ENCODE measurements around the gene GRM7.

GRM7 gene

GRCh38 chr3:6860954-6861624 is at the start of gene GRM7:
TSS of gene GRM7 (plus strand) at chr3:6861115.
- no peak for DNase-seq

DNA sequence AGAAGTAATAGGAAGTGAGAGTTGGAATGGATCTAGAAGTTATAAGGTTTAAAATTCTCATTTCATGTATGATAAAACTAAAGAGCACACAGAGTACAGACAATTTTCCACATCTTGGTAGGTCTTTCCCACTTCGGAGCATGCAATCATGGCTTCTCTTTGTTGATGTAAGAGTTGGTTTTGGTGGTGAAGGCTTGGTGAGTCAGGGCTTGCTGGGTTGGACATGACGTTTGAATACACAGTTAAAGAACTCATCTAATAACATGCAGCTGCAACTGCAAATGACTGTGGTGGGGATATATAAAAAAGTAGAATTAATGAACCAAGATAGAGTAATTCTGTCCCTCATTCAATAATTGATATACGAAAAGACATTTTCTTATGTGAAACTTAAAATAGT is 39.5 kb upstream of the GRM7 start:
- no peak for DNase-seq

DNA sequence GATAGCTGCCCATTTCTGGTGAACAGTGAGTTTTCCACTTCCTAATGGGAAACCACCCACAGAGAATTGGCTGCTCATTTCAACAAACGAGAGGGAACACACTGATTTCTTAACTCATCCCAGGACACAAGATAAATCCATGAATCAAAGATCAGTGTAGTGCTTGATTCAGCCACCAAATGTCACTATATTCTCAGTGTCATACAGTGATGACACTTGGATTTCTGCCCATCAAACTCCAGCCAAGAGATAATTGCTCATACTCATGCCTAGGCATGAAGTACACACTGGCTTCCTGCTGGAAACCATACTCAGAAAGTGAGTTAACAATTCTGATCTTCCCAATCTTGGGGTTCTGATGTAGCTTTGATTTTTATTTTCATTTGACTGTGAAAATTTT is 35.4 kb upstream of the GRM7 start:
- no peak for DNase-seq

DNA sequence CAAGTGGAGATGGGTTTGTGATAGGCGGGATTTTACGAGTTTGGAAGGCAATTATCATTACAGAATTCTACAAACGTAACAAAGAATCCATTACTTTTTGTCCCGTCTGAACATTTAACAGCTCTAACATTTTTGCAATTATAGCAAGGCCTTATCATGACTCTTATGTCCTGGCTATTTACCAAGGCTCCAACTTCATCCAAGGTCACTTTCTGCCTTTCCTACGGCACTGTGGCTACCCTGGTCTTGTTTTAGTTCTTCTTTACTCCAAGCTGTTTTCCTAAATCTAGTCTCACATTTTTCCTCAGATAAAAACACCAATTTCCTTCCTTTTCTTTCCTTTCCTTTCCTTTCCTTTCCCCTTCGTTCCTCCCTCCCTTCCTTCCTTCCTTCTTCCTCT is 33.5 kb upstream of the GRM7 start:
- no peak for DNase-seq

DNA sequence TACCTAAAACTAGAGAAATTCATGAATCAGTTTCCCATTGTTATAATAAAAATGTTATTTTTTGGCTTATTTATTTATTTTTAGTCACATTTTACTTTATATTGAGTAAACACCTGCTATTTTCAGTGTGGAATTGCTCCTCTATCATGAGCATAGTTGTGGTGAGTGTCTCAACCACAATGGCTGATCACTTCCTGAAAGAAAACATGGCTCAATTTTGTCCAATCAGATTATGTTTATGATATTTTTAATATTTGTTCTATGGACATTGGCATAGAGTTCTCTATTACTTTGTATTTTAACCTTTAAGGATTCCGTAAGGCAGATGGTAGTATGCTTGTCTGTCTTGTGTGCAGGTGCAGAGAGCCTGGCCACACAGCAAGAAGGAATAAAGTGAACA is 16.2 kb upstream of the GRM7 start:
- DNase-seq = no peak

DNA sequence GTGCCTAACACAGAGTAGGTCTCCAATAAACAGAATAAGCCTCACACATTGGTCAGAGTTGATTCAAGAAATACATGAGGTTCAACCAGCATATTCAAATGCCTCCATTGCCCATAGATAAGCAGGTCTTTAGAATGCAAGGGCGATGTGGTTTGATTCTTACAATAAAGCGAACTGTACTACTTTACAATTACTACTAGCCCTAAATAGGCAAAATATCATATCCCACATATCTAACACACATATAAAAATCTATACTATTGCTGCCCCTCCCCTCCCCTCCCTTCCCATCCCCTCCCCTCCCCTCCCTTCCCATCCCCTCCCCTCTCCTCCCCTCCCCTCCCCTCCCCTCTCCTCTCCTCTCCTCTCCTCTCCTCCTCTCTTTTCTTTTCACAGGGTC is 6.7 kb upstream of the GRM7 start:
- DNase-seq = no peak

- DNase-seq = no peak
Observed at GRCh38 chr3:6857510-6857909, 3.4 kb upstream of the GRM7 start.

GRCh38 chr3:6860149-6860953 is 564 bp upstream of the GRM7 start:
- DNase-seq = no peak

DNA sequence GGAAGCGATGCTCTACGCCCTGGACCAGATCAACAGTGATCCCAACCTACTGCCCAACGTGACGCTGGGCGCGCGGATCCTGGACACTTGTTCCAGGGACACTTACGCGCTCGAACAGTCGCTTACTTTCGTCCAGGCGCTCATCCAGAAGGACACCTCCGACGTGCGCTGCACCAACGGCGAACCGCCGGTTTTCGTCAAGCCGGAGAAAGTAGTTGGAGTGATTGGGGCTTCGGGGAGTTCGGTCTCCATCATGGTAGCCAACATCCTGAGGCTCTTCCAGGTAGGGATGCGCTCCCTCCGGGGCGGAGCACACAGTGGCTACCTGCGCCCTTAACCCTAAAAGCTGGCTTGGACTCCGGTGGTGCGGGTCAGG is 698 bp downstream of the GRM7 start:
- DNase-seq = no peak

GRCh38 chr3:6862041-6862879 is 1.3 kb downstream of the GRM7 start:
- DNase-seq = no peak

DNA sequence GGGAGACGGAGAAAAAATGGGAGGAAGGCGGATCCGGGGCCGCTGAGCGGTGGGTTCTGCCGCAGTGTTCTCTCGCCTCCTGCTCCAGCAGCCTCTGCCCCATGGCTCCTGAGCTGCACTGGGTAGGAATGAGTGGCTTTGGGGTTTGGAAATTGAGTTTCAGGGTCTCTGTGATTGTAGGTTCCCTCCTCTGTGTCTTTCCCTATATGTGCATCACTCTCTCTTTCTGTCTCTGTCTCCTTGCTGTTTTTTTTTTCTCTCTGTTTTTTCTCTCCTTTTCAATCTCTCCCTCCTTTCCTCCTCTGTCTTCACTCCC is 1.9 kb downstream of the GRM7 start:
- DNase-seq = no peak

DNA sequence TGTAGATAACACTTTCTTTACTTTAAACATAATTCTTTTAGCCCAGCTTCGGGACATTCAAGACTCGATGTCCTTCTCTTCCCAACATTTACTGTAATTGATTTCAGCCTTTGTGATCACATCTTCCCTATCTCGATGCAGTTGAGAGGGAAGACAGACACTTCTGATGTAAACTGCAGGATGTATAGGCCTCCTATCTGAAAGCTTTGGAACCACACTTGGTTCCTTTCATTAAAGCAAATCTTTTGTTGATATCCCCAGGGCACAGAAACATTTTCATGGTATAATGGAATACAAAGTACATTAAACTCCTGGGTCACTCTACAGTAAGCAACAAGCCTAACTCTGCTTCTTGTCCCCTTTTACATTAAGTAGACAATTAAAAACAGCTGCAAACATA is 6.4 kb downstream of the GRM7 start:
- DNase-seq = no peak

DNA sequence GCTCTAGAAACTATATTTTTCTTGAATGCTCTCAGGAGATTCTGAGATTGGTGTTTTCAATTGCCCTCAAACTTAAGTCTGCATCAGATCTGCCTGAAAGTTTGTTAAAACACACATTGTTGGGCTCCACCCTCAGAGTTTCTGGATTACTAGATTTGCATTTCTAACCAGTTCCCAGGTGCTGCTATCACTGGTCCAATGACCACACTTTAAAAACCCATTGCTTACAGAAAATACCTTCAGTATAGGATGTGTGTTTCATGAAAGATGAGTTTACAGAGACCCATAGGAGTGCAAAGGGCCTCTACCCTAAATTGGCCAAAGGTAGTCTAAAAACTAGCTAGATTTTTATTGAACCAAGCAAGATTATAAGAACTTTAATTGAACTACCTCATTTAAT is 17.8 kb downstream of the GRM7 start:
- no peak for DNase-seq

DNA sequence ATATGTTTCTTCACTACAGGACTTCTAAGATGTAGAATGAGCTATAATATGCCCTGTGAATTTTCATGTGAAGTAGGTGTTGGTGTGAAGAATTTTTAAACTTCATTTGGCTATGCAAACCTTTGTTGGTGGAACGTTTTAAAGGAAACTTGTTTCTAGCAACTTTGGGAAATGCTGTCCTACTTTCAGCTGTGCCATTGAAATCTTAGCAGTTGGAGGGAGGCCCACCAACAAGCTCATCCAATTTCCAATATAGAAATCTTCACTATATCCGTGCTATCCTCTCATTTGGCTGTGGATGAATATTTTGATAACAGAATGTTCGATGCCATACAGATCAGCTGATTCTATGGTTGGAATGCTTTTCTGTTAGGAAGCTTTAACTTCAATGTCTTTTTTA is 51.3 kb downstream of the GRM7 start:
- DNase-seq = no peak

DNA sequence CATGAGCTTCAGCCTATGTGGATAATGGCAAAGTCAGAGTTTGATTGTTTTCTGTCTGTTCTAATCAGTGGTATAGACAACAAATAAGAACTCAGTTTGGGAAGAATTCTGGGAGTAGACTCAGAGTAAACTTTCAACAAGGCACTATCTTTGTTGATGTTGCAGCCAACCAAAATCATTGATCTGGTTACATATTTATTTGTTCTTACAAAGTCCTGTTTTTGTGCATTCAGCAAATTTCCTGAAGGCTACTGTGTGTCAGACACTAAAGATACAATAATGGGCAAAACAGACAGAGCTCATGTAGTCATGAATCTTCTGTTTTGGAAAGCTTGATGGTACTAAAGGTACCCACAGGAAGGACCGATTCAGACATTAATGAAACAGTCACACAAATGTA is 55.0 kb downstream of the GRM7 start:
- no peak for DNase-seq

GRCh38 chr3:6921066-6921465 is 60.2 kb downstream of the GRM7 start:
- no peak for DNase-seq

DNA sequence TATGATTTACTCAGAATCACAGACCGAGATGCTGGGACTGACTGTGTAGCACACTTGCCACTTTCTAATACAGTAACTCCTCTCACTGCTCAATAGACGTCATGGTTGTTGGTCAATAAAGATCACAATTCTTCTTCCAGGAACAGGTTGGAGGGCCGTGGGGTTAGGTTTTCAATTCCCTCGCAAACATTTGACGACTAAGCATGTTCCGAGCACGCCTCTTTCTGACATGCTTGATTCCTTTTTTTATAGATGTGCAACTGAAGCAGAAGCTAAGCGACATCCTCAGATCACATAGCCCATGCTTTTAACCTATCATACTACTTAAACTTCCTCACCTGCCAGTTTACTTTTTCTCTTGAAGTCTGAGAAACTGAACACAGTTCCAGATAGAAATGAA is 61.0 kb downstream of the GRM7 start:
- no peak for DNase-seq

- DNase-seq = no peak
Observed at GRCh38 chr3:6928064-6928463, 67.1 kb downstream of the GRM7 start.

DNA sequence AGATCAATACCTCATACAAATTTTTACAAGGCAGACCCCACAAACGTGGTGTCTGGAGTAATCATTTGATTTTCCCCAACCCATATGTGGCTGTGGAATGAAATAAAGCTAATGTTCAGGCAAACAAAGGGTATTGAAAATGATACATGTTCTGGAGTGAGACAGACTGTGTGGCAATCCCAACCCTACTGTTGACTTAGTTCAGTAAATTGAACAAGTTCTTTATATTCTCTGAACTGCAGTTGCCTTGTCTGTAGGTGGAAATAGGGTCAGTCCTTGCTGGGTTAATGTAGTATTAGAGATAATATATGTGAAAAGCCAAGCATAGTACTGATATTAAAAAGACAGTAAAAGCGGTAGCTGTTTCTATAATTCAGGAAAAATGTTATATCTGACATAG is 69.0 kb downstream of the GRM7 start:
- no peak for DNase-seq

- peak; percentile 0 for DNase-seq
Observed at GRCh38 chr3:6935418-6935817, 74.5 kb downstream of the GRM7 start.

GRCh38 chr3:6935970-6936369 is 75.1 kb downstream of the GRM7 start:
- DNase-seq = no peak

GRCh38 chr3:6962801-6963200 is 101.9 kb downstream of the GRM7 start:
- DNase-seq = no peak

DNA sequence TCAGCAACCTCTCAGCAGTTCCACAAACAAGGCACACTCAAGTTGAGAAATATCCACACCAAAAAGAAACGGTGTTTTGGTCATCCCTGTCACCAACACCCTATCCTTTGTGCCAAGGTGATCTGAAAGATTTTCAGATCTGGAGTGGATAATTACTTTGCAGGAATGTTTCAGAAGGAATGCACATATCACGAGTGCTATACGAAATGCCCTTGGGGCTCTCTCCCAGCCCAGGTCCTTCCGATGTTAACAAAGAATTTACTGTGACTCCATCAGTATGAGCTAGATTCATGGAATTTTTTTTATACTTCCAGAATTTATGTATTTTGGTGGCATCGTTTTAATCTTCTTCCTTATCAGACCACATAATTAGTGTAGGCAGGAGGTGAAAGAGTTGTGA is 105.0 kb downstream of the GRM7 start:
- no peak for DNase-seq

DNA sequence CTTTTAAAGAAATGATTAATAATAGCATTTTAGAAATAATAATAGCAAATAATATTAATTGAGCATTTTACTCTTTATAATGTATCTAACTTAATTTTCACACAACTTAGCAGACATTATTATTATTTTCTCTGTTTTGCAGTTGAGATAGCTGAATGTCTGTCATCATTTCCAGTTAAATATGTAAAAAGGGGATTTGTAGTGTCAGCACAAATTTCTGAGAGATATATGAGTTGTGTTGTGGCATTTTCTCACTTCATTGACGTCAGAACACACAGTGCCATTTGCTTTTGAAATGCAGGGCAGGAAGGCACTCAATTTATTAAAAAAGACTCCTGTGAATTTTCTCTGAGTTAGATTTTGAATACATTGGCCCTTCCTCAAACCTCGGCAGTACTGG is 111.0 kb downstream of the GRM7 start:
- DNase-seq = no peak
